ENCODE results near the gene EED. TPM values are rescaled to one million over a fixed set of nuclear protein-coding genes. Genes with fewer than 3 reads are reported as not detected.

The EED gene
- 14.3 TPM for total RNA-seq
- 10 to 100 TPM; 18.5 to 24.9 (median 20.4) TPM for polyA plus RNA-seq (ENCODE audit: insufficient read depth in 1 of 8, insufficient read length in 8 of 8, low replicate concordance in 1 of 8)
- long read RNA-seq, donor 1, result 0 reads
- long read RNA-seq, donor 2, partial matches to known transcripts, result 0 of 1 reads
- long read RNA-seq, donor 2, other reads (novel, unspliced or antisense), result 0 of 1 reads
- long read RNA-seq, donor 3, transcript EED-201 (12 exons, 2,223 nt), result major isoform, 5 of 10 reads
- long read RNA-seq, donor 3, partial matches to known transcripts, result 5 of 10 reads
- long read RNA-seq, donor 3, other reads (novel, unspliced or antisense), result 0 of 10 reads
- long read RNA-seq, donor 4, partial matches to known transcripts, result 0 of 3 reads
- long read RNA-seq, donor 4, other reads (novel, unspliced or antisense), result 0 of 3 reads
- long read RNA-seq, donor 5, transcript EED-201 (12 exons, 2,223 nt), result major isoform, 8 of 13 reads
- long read RNA-seq, donor 5, partial matches to known transcripts, result 0 of 13 reads
- long read RNA-seq, donor 5, other reads (novel, unspliced or antisense), result 0 of 13 reads
- long read RNA-seq, donor 6, transcript EED-201 (12 exons, 2,223 nt), result major isoform, 5 of 28 reads
- long read RNA-seq, donor 6, partial matches to known transcripts, result 22 of 28 reads
- long read RNA-seq, donor 6, other reads (novel, unspliced or antisense), result 0 of 28 reads
- long read RNA-seq, donor 7, partial matches to known transcripts, result 22 of 29 reads
- long read RNA-seq, donor 7, other reads (novel, unspliced or antisense), result 0 of 29 reads
- long read RNA-seq, donor 8, partial matches to known transcripts, result 11 of 13 reads
- long read RNA-seq, donor 8, other reads (novel, unspliced or antisense), result 0 of 13 reads
- long read RNA-seq, donor 9, transcript EED-201 (12 exons, 2,223 nt), result major isoform, 5 of 19 reads
- long read RNA-seq, donor 9, partial matches to known transcripts, result 13 of 19 reads
- long read RNA-seq, donor 9, other reads (novel, unspliced or antisense), result 0 of 19 reads
- long read RNA-seq, donor 10, transcript EED-201 (12 exons, 2,223 nt), result major isoform, 7 of 29 reads
- long read RNA-seq, donor 10, partial matches to known transcripts, result 20 of 29 reads
- long read RNA-seq, donor 10, other reads (novel, unspliced or antisense), result 0 of 29 reads
- long read RNA-seq, donor 11, partial matches to known transcripts, result 9 of 13 reads
- long read RNA-seq, donor 11, other reads (novel, unspliced or antisense), result 0 of 13 reads

- under 1% methylated on average over 55 of the region's 64 CpGs for WGBS (ENCODE audit: insufficient coverage)
- H3K4me1 ChIP-seq (ENCODE audit: control insufficient read depth, insufficient read depth, low read length), result peaks cover 2% of the 10 kb centered on the region
- DNase-seq, result peak; percentile 99
- peak within 1 kb of the TSS; percentile 95 for H3K4me3 ChIP-seq (ENCODE audit: low read length)
- no peaks in the 10 kb centered on the region for H3K9me3 ChIP-seq (replicated peaks; ENCODE audit: control insufficient read depth, low read depth, low read length)
- H3K27me3 ChIP-seq (ENCODE audit: control insufficient read depth, insufficient read depth, low read length), result no peaks in the 10 kb centered on the region
- H3K36me3 ChIP-seq (ENCODE audit: control insufficient read depth, insufficient read depth, low read length), result no peaks in the 10 kb centered on the region
- H3K27ac ChIP-seq (ENCODE audit: low read length), result peak within 1 kb of the TSS; percentile 100
Measured at GRCh38 chr11:86244522-86245368, at the start of gene EED. TSS of gene EED (plus strand) at chr11:86244753. CDS start at chr11:86245230, 477 bp downstream.

- no peak for DNase-seq
- Histone ChIP-seq H3K27me3 (ENCODE audit: control insufficient read depth, insufficient read depth, low read length) (no peaks in the 10 kb centered on the region), H3K27ac (ENCODE audit: low read length) (no peak overlapping the region), H3K9me3 (replicated peaks; ENCODE audit: control insufficient read depth, low read depth, low read length) (no peaks in the 10 kb centered on the region), H3K4me1 (ENCODE audit: control insufficient read depth, insufficient read depth, low read length) (no peaks in the 10 kb centered on the region), H3K36me3 (ENCODE audit: control insufficient read depth, insufficient read depth, low read length) (no peaks in the 10 kb centered on the region), H3K4me3 (ENCODE audit: low read length) (no peak overlapping the region)
- 94% methylated on average over 17 of the region's 18 CpGs for WGBS (ENCODE audit: insufficient coverage)
Measured at GRCh38 chr11:86194998-86195397, 49.6 kb upstream of the EED start.

GRCh38 chr11:86196085-86196696, 48.4 kb upstream of the EED start:
- H3K27ac ChIP-seq (ENCODE audit: low read length), result no peak overlapping the region
- no peaks in the 10 kb centered on the region for H3K4me1 ChIP-seq (ENCODE audit: control insufficient read depth, insufficient read depth, low read length)
- no peaks in the 10 kb centered on the region for H3K36me3 ChIP-seq (ENCODE audit: control insufficient read depth, insufficient read depth, low read length)
- H3K9me3 ChIP-seq (replicated peaks; ENCODE audit: control insufficient read depth, low read depth, low read length), result no peaks in the 10 kb centered on the region
- H3K27me3 ChIP-seq (ENCODE audit: control insufficient read depth, insufficient read depth, low read length), result no peaks in the 10 kb centered on the region
- DNase-seq, result no peak
- no peak overlapping the region for H3K4me3 ChIP-seq (ENCODE audit: low read length)
- WGBS (ENCODE audit: insufficient coverage), result 100% methylated on average over 2 of the region's 6 CpGs

- Histone ChIP-seq H3K9me3 (replicated peaks; ENCODE audit: control insufficient read depth, low read depth, low read length) (no peaks in the 10 kb centered on the region), H3K27ac (ENCODE audit: low read length) (no peak overlapping the region), H3K27me3 (ENCODE audit: control insufficient read depth, insufficient read depth, low read length) (no peaks in the 10 kb centered on the region), H3K4me1 (ENCODE audit: control insufficient read depth, insufficient read depth, low read length) (no peaks in the 10 kb centered on the region), H3K36me3 (ENCODE audit: control insufficient read depth, insufficient read depth, low read length) (no peaks in the 10 kb centered on the region), H3K4me3 (ENCODE audit: low read length) (no peak overlapping the region)
- no peak for DNase-seq
- WGBS (ENCODE audit: insufficient coverage), result no CpG with 5 or more reads among the region's 3 CpGs
Measured at GRCh38 chr11:86196913-86197312, 47.6 kb upstream of the EED start.

GRCh38 chr11:86197448-86197847, 47.1 kb upstream of the EED start:
- H3K4me3 ChIP-seq (ENCODE audit: low read length), result no peak overlapping the region
- no peaks in the 10 kb centered on the region for H3K4me1 ChIP-seq (ENCODE audit: control insufficient read depth, insufficient read depth, low read length)
- no peaks in the 10 kb centered on the region for H3K27me3 ChIP-seq (ENCODE audit: control insufficient read depth, insufficient read depth, low read length)
- no peaks in the 10 kb centered on the region for H3K36me3 ChIP-seq (ENCODE audit: control insufficient read depth, insufficient read depth, low read length)
- H3K9me3 ChIP-seq (replicated peaks; ENCODE audit: control insufficient read depth, low read depth, low read length), result no peaks in the 10 kb centered on the region
- H3K27ac ChIP-seq (ENCODE audit: low read length), result no peak overlapping the region
- DNase-seq, result no peak

GRCh38 chr11:86198139-86198538, 46.4 kb upstream of the EED start:
- no peaks in the 10 kb centered on the region for H3K9me3 ChIP-seq (replicated peaks; ENCODE audit: control insufficient read depth, low read depth, low read length)
- H3K4me1 ChIP-seq (ENCODE audit: control insufficient read depth, insufficient read depth, low read length), result no peaks in the 10 kb centered on the region
- H3K4me3 ChIP-seq (ENCODE audit: low read length), result no peak overlapping the region
- no peak for DNase-seq
- no peaks in the 10 kb centered on the region for H3K36me3 ChIP-seq (ENCODE audit: control insufficient read depth, insufficient read depth, low read length)
- H3K27me3 ChIP-seq (ENCODE audit: control insufficient read depth, insufficient read depth, low read length), result no peaks in the 10 kb centered on the region
- no peak overlapping the region for H3K27ac ChIP-seq (ENCODE audit: low read length)

GRCh38 chr11:86199354-86199753, 45.2 kb upstream of the EED start:
- Histone ChIP-seq H3K27me3 (ENCODE audit: control insufficient read depth, insufficient read depth, low read length) (no peaks in the 10 kb centered on the region), H3K27ac (ENCODE audit: low read length) (no peak overlapping the region), H3K9me3 (replicated peaks; ENCODE audit: control insufficient read depth, low read depth, low read length) (no peaks in the 10 kb centered on the region), H3K4me1 (ENCODE audit: control insufficient read depth, insufficient read depth, low read length) (no peaks in the 10 kb centered on the region), H3K4me3 (ENCODE audit: low read length) (no peak overlapping the region), H3K36me3 (ENCODE audit: control insufficient read depth, insufficient read depth, low read length) (no peaks in the 10 kb centered on the region)
- no peak for DNase-seq
- no CpG with 5 or more reads among the region's 1 CpG for WGBS (ENCODE audit: insufficient coverage)

GRCh38 chr11:86201371-86201884, 43.1 kb upstream of the EED start:
- no peak overlapping the region for H3K4me3 ChIP-seq (ENCODE audit: low read length)
- DNase-seq, result no peak
- H3K9me3 ChIP-seq (replicated peaks; ENCODE audit: control insufficient read depth, low read depth, low read length), result no peaks in the 10 kb centered on the region
- H3K27ac ChIP-seq (ENCODE audit: low read length), result no peak overlapping the region
- no peaks in the 10 kb centered on the region for H3K36me3 ChIP-seq (ENCODE audit: control insufficient read depth, insufficient read depth, low read length)
- H3K27me3 ChIP-seq (ENCODE audit: control insufficient read depth, insufficient read depth, low read length), result no peaks in the 10 kb centered on the region
- no peaks in the 10 kb centered on the region for H3K4me1 ChIP-seq (ENCODE audit: control insufficient read depth, insufficient read depth, low read length)

- Histone ChIP-seq H3K27ac (ENCODE audit: low read length) (peak overlapping the region; percentile 66), H3K4me1 (ENCODE audit: control insufficient read depth, insufficient read depth, low read length) (no peaks in the 10 kb centered on the region), H3K36me3 (ENCODE audit: control insufficient read depth, insufficient read depth, low read length) (no peaks in the 10 kb centered on the region), H3K27me3 (ENCODE audit: control insufficient read depth, insufficient read depth, low read length) (no peaks in the 10 kb centered on the region), H3K9me3 (replicated peaks; ENCODE audit: control insufficient read depth, low read depth, low read length) (no peaks in the 10 kb centered on the region), H3K4me3 (ENCODE audit: low read length) (no peak overlapping the region)
- no peak for DNase-seq
Measured at GRCh38 chr11:86202013-86202336, 42.6 kb upstream of the EED start.
